Measurements from ENCODE around the gene FGFRL1. TPM values are rescaled to one million over a fixed set of nuclear protein-coding genes. Genes with fewer than 3 reads are reported as not detected.

The FGFRL1 gene
- total and polyA plus RNA-seq, 2 donors (not counting 1 experiment from before 2014, with no cell fraction given): 6.1 to 10.0 TPM

- Histone ChIP-seq H3K27ac (ENCODE audit: insufficient read depth, low read length) (no peak overlapping the region), H3K4me2 (ENCODE audit: extremely low read depth, insufficient read depth, low read length) (peak overlapping the region; percentile 59), H3K79me2 (ENCODE audit: control insufficient read depth, insufficient read depth, low read length) (no peaks in the 10 kb centered on the region), H3K9me3 (ENCODE audit: control insufficient read depth, insufficient read depth, low read depth, low read length) (no peaks in the 10 kb centered on the region), H3K9ac (ENCODE audit: insufficient read depth, low read length) (no peak overlapping the region), H4K20me1 (ENCODE audit: control insufficient read depth, extremely low read depth, insufficient read depth, low read length) (no peaks in the 10 kb centered on the region), H3K36me3 (ENCODE audit: control insufficient read depth, insufficient read depth, low read length) (no peaks in the 10 kb centered on the region), H2AFZ (ENCODE audit: low read length) (no peak overlapping the region), H3K27me3 (ENCODE audit: control insufficient read depth, insufficient read depth, low read length) (peaks cover 11% of the 10 kb centered on the region), H3K4me3 (replicated peaks in 1 of 4; ENCODE audit: control extremely low read depth in 1 of 4, insufficient read depth in 1 of 4, low read depth in 3 of 4, low read length in 4 of 4) (peak overlapping the region; percentile 29 to 51 (median 31)), H3K4me1 (ENCODE audit: control insufficient read depth, extremely low read depth, insufficient read depth, low read length) (peaks cover 3% of the 10 kb centered on the region)
- DNase-seq (ENCODE audit: low read depth in 2 of 2): peak in 1 of 2 donors; percentile 58
- TF ChIP-seq EZH2 (IDR thresholded peaks at IDR 0.05; ENCODE audit: low read length, missing control alignments) (no peak), CTCF (conservative IDR thresholded peaks at IDR 0.05 in 1 of 2, IDR thresholded peaks at IDR 0.05 in 1 of 2; ENCODE audit: low read depth in 1 of 2, low read length in 2 of 2) (no peak)
Measured at GRCh38 chr4:1012034-1012739, 761 bp downstream of the FGFRL1 start.

- Histone ChIP-seq H2AFZ (ENCODE audit: low read length) (no peak overlapping the region), H3K9me3 (ENCODE audit: control insufficient read depth, insufficient read depth, low read depth, low read length) (no peaks in the 10 kb centered on the region), H4K20me1 (ENCODE audit: control insufficient read depth, extremely low read depth, insufficient read depth, low read length) (no peaks in the 10 kb centered on the region), H3K27ac (ENCODE audit: insufficient read depth, low read length) (no peak overlapping the region), H3K4me3 (replicated peaks in 1 of 4; ENCODE audit: control extremely low read depth in 1 of 4, insufficient read depth in 1 of 4, low read depth in 3 of 4, low read length in 4 of 4) (no peak overlapping the region), H3K4me1 (ENCODE audit: control insufficient read depth, extremely low read depth, insufficient read depth, low read length) (peaks cover 3% of the 10 kb centered on the region), H3K27me3 (ENCODE audit: control insufficient read depth, insufficient read depth, low read length) (peaks cover 8% of the 10 kb centered on the region), H3K79me2 (ENCODE audit: control insufficient read depth, insufficient read depth, low read length) (no peaks in the 10 kb centered on the region), H3K36me3 (ENCODE audit: control insufficient read depth, insufficient read depth, low read length) (no peaks in the 10 kb centered on the region), H3K9ac (ENCODE audit: insufficient read depth, low read length) (no peak overlapping the region), H3K4me2 (ENCODE audit: extremely low read depth, insufficient read depth, low read length) (no peak overlapping the region)
- TF ChIP-seq CTCF (conservative IDR thresholded peaks at IDR 0.05 in 1 of 2, IDR thresholded peaks at IDR 0.05 in 1 of 2; ENCODE audit: low read depth in 1 of 2, low read length in 2 of 2): no peak
- no peak for TF ChIP-seq EZH2 (IDR thresholded peaks at IDR 0.05; ENCODE audit: low read length, missing control alignments)
- DNase-seq (ENCODE audit: low read depth in 2 of 2): no peak
Measured at GRCh38 chr4:1013225-1014073, 2.0 kb downstream of the FGFRL1 start.

Measured in fibroblast of lung (primary cell).